SW480 (cell line): ENCODE data around the gene CRB2.
"Not testable (repeated sequence)": the region's sequence is repeated elsewhere in the genome, so short reads cannot be mapped to it uniquely, and the experiment has no call there.

Source experiments
- DNase-seq: peaks from one replicate; pipeline ENCODE4 v3.0.0-alpha.2; 2016; ENCODE audit warnings: low spot score

The CRB2 gene

GRCh38 chr9:123329329-123329955 lies 26.6 kb upstream of the CRB2 start:
- DNase-seq: peak; percentile 56

DNA sequence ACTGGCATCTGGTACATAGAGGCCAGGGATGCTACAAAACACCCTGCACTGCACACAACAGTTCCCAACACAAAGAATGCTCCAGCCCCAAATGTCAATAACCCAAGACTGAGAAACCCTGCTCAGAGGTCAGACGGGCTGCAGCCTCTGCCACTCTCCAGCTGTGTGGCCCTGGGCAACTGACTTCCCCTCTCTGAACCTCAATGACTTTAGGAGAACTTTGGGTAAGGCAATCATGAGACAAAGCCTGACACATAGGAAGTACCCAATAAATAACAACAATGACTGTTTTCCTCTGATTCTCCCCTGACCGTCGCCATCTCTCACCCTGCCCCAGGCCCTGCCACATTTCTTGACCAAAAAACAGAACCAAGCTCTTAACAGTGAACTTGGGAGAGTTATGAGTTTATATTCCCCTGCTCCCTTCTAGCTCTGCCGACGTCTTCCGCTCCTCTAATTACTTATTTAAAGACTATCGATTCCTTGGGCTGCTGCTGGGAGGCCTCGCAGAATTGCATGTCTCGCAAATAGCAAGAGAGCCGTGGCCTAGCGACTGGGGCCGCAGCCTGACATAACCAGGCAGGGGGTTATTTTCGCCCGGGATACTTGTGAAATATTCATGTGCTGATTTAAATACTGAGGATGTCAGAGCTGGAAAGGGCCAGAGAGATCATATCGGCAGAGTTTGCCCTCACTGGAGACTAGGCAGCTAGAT lies 24.5 kb upstream of the CRB2 start:
- DNase-seq: no peak

- not testable (repeated sequence) for DNase-seq
These were observed 22.8 kb upstream of the CRB2 start for GRCh38 chr9:123333058-123333669.

- DNase-seq: no peak
These were observed 21.4 kb upstream of the CRB2 start for GRCh38 chr9:123334639-123335038.

DNA sequence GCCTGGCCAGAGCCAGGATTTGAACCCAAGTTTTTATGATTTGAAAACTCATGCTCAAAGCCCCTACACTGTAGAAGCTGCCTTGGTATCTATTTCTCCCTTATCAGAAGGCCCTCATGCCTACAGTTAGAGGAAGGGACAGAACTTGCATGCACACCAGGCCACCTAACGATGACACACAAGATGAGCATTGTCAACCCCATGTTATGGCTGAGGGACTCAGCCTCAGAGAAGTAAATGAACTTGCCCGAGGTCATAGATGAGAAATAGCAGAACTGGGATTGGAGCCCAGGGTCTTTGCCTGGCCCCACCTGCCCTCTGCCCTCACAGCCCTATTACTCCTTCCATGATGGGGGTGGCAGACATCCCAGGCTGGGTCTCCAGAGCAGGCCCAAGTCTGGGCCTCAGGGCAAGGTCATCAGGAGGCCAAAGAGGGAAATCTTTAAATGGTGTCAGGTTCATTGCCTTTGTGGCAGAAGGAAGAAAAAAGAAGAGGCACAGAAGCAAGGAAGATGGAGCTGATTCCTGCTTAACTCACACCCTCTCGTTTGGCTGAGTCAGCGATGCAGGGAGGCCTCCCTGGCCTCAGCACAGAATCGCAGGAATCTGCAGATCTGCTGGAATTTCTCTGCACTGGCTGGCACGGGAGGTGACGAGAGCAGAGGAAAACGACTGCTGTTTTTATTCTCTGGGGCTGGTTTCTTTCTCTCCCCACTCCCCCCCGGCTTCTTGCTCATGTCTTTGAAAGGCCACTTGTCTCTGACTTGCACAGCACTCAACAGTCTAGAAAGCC lies 20.6 kb upstream of the CRB2 start:
- DNase-seq: no peak

GRCh38 chr9:123335986-123336329 lies 20.0 kb upstream of the CRB2 start:
- DNase-seq: no peak

- no peak for DNase-seq
These were observed 19.5 kb upstream of the CRB2 start for GRCh38 chr9:123336449-123336848.

GRCh38 chr9:123336959-123337358 lies 19.0 kb upstream of the CRB2 start:
- DNase-seq: no peak

GRCh38 chr9:123337971-123338370 lies 18.0 kb upstream of the CRB2 start:
- DNase-seq: no peak

DNA sequence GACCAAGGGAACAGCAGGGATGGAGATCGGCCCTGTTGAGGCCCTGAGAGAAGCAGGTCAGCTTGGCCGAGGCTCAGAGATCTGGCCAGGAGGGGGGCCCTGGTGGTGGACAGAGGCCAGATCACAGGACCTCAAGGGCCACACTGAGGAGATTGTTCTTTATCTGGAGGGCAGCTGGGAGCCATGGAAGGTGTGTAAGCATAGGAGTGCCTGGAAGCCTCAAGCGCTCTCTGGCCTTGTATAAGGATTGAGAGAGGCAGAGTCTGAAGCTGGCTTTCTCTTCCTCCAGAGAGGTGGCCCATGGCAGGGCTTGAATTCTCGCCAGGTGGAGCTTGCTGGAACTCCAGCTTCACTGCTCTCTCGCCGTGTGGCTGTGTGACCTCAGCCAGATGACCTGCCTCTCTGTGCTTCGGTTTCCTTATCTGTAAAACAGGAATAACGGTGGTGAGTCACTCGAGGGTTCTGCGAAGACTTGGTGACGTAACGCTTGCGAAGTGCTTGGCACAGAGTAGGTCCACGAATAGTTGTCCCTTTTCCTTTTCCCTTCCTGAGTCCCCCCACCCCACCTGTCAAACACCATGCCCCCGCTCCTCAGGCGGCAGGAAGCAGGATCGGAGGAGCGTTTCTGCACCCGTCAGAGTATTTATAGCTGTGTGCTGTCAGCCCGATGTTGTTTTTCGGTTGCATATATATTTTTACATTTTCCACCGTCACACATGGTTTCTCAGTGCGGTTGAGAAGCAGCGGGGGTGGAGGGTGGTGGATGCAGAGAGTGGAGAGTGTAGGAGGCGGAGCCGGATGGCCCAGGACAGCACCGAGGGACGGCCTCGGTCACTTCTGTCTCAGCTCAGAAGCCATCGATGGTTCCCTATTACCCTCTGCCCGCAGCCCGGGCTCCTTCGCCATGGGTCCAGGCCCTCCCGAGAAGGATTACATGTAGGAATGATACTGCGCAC lies 17.0 kb upstream of the CRB2 start:
- no peak for DNase-seq

- no peak for DNase-seq
These were observed 16.1 kb upstream of the CRB2 start for GRCh38 chr9:123339666-123340510.

DNA sequence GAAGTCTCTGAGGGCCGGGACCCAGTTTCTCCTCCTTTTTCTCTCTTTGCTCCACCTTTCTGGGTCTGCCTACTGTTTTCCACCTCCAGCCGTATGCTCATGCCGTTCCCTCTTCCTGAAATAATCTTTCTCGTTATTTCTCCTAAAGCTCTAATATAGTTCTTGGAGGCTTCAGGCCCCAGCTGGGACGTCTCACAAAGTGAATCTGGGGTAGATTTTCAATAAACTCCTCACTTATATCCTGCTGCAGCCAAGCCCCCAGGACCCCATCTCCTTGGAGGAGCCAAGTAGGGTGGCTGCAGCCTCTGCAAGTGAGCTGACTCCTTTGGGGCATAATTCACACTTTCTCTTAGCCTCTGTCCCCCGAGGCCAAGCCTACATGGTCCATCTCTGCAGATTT lies 14.2 kb upstream of the CRB2 start:
- no peak for DNase-seq

DNA sequence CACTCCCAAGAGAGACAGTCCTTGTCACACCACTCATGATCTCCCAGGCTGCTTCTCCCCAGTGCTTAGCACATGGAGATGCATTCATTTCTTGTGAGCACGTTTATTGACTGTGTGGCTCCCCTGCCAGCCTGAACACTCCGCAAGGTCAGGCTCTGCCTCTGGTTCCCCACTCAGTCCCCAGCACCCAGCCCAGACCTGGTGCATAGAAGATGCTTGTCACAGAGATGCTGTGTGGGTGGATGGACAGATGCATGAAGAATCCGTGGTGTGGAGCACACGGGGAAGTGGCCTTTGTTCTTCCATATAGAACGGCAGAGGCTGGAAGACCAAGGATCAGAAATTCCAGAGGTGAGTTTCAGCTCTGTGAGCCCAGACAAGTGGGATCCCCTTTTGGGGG lies 13.8 kb upstream of the CRB2 start:
- no peak for DNase-seq

DNA sequence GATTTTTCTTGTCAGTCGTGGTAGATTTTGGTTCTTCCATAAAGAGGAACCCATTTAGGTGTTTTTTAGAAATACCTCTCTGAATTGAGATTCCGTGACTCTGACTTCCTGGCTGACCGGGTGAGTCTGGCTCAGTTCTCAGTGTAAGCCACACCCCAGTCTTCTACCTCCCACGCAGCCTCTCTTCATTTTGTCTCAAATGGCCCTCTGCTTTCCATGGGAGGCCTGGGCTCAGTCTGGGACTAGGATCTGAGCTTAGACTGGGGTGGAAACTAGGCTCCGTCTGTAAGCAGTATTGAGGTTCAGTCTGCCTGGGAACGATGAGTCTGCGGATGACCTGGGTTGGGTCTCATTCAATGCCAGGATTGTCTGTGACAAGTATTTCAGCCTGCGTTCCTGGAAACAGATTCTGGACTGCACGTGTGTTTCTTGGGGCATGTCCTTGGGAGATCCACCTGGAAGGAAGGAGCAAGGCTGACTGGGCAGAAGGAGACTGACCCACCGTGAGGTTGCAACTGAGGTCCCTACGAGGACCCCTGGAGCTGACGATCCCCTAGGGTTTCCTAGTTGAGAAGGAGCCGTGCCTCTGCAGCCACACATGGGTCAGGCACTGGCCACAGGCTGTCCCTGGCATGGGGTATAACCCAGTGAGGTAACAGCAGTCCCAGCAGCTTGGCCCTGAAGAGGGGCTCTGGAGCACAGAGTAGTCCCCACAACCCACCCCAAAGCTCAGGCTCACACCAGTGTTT lies 12.4 kb upstream of the CRB2 start:
- no peak for DNase-seq

GRCh38 chr9:123344192-123344949 lies 11.6 kb upstream of the CRB2 start:
- DNase-seq: no peak

DNA sequence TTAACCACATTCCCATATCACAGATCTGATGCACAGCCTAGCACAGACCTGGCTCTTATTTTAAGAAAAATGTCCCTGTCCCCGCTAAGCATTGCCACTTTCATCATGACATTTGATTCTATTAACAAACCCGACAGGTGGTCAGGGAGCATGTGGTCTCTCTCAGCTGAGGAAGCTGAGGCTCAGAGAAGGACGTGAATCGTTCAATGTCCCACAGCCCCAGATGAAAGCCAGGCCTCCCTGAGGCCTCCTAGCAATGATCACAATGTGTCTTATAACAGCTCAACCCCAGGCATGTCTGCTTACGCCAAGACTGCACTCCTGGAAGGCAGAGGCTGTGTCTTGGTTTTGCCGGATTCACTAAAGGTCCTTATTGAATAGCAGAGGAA lies 10.4 kb upstream of the CRB2 start:
- DNase-seq: no peak

- DNase-seq: no peak
These were observed 10.0 kb upstream of the CRB2 start for GRCh38 chr9:123346026-123346425.

DNA sequence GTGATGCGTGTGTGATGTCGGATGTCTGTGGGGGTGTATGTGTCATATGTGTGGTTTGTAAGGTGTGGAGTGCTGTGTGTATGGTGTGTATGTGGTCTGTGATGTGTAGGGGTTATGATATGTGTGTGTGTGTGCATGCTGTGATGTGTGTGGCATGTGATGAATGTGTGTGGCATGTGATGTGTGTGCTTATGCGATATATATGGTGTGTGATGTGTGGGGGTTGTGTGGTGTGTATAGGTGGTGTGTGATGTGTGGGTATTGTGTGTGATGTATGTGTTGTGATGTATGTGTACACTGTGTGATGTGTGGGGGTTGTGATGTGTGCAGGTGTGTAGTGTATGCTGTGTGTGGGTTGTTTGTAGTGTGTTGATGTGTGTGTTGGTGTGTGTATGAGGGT lies 9.2 kb upstream of the CRB2 start:
- DNase-seq: no peak
